HEK293 (cell line): ENCODE results near the gene EEF1AKMT4.

Source experiments
- CTCF ChIA-PET: fragments of 350-600 bp; formaldehyde crosslinking; extraction: SDS; loops from one replicate; lab custom pipeline; 2021; ENCODE audit warnings: antibody characterized with exemption; lab: Yijun Ruan, JAX
- POLR2A ChIA-PET: fragments of 300-600 bp; formaldehyde crosslinking; extraction: SDS; loops from one replicate; lab custom pipeline; 2020; ENCODE audit warnings: antibody characterized with exemption, inconsistent platforms; lab: Yijun Ruan, JAX
- H3K27ac ChIP-seq: fragments of 200-500 bp; sonication (Bioruptor generic); 2 replicates; pipeline ENCODE4 v1.5.1; 2014; ENCODE audit warnings: low read depth, low read length, control low read depth, inconsistent platforms; ENCODE audit errors: extremely low read depth
- H3K36me3 ChIP-seq, 2 experiments: fragments of 200-500 bp in 1 of 2; sonication (Bioruptor generic) in 1 of 2; 1 replicate in 1 of 2; 2 replicates in 1 of 2; pipeline ENCODE4 v1.5.1; 2014 to 2017; ENCODE audit warnings: inconsistent platforms in 2 of 2, low read length in 2 of 2; ENCODE audit not compliant: control insufficient read depth in 2 of 2, insufficient read depth in 1 of 2
- H3K4me1 ChIP-seq: fragments of 200-500 bp; sonication (Bioruptor generic); 2 replicates; pipeline ENCODE4 v1.5.1; 2014; ENCODE audit warnings: mild to moderate bottlenecking, low read length, inconsistent platforms; ENCODE audit not compliant: control insufficient read depth, insufficient read depth
- H3K4me3 ChIP-seq: 2 replicates; pipeline ENCODE4 v1.5.1; 2011; ENCODE audit warnings: low read depth, mild to moderate bottlenecking, control low read depth, low read length, moderate library complexity
- H3K9me3 ChIP-seq: fragments of 200-500 bp; sonication (Bioruptor generic); 2 replicates; pipeline ENCODE4 v1.5.1; 2014; ENCODE audit warnings: low read depth, low read length, inconsistent platforms; ENCODE audit not compliant: control insufficient read depth, insufficient read depth
- GLI2 ChIP-seq: fragments of 450-650 bp; formaldehyde crosslinking; IDR thresholded peaks from 2 replicates; pipeline ENCODE4; 2017; ENCODE audit warnings: missing biosample characterization, missing genetic modification characterization, low read depth, borderline replicate concordance
- GLI4 ChIP-seq: fragments of 450-650 bp; formaldehyde crosslinking; IDR thresholded peaks from 2 replicates; pipeline ENCODE4 v1.5.1; 2016; ENCODE audit warnings: missing biosample characterization, missing genetic modification characterization
- KLF1 ChIP-seq: fragments of 450-650 bp; formaldehyde crosslinking; IDR thresholded peaks from 2 replicates; pipeline ENCODE4 v1.5.1; 2016; ENCODE audit warnings: missing biosample characterization, missing genetic modification characterization
- KLF10 ChIP-seq: fragments of 450-650 bp; IDR thresholded peaks from 2 replicates; pipeline ENCODE4 v1.5.1; 2018; ENCODE audit warnings: missing biosample characterization, mild to moderate bottlenecking, missing genetic modification characterization
- SP2 ChIP-seq: fragments of 450-650 bp; formaldehyde crosslinking; IDR thresholded peaks from 2 replicates; pipeline ENCODE4 v1.5.1; 2016; ENCODE audit warnings: missing biosample characterization, missing genetic modification characterization
- YY1 ChIP-seq: fragments of 450-650 bp; formaldehyde crosslinking; IDR thresholded peaks from 2 replicates; pipeline ENCODE4 v1.5.1; 2018; ENCODE audit warnings: missing biosample characterization, missing genetic modification characterization
- ZBTB20 ChIP-seq: fragments of 450-650 bp; formaldehyde crosslinking; IDR thresholded peaks from 2 replicates; pipeline ENCODE4 v1.5.1; 2016; ENCODE audit warnings: missing biosample characterization, missing genetic modification characterization
- ZBTB8A ChIP-seq: fragments of 450-650 bp; formaldehyde crosslinking; IDR thresholded peaks from 2 replicates; pipeline ENCODE4 v1.5.1; 2016; ENCODE audit warnings: missing biosample characterization, missing genetic modification characterization
- ZNF132 ChIP-seq: fragments of 450-650 bp; formaldehyde crosslinking; IDR thresholded peaks from 2 replicates; pipeline ENCODE4 v1.5.1; 2017; ENCODE audit warnings: missing biosample characterization, missing genetic modification characterization, borderline replicate concordance
- ZNF202 ChIP-seq: fragments of 450-650 bp; formaldehyde crosslinking; IDR thresholded peaks from 2 replicates; pipeline ENCODE4 v1.5.1; 2016; ENCODE audit warnings: missing biosample characterization, missing genetic modification characterization, borderline replicate concordance
- ZNF23 ChIP-seq: fragments of 450-650 bp; formaldehyde crosslinking; IDR thresholded peaks from 2 replicates; pipeline ENCODE4 v1.5.1; 2016; ENCODE audit warnings: missing biosample characterization, missing genetic modification characterization, borderline replicate concordance
- ZNF335 ChIP-seq: fragments of 450-650 bp; formaldehyde crosslinking; conservative IDR thresholded peaks from 2 replicates; pipeline ENCODE4 v1.5.1; 2016; ENCODE audit warnings: missing biosample characterization, missing genetic modification characterization
- ZNF433 ChIP-seq: fragments of 450-650 bp; formaldehyde crosslinking; IDR thresholded peaks from 2 replicates; pipeline ENCODE4 v1.5.1; 2016; ENCODE audit warnings: missing biosample characterization, missing genetic modification characterization, low read depth
- ZSCAN30 ChIP-seq: fragments of 450-650 bp; IDR thresholded peaks from 2 replicates; pipeline ENCODE4 v1.5.1; 2018; ENCODE audit warnings: missing biosample characterization, mild to moderate bottlenecking, missing genetic modification characterization, moderate library complexity
- ZXDB ChIP-seq: fragments of 450-650 bp; formaldehyde crosslinking; IDR thresholded peaks from 2 replicates; pipeline ENCODE4 v1.5.1; 2016; ENCODE audit warnings: missing biosample characterization, missing genetic modification characterization
- TF ChIP-seq, protein P1 (sequence below): fragments of 450-650 bp; formaldehyde crosslinking; IDR thresholded peaks from 2 replicates; pipeline ENCODE4 v1.5.1; 2016; ENCODE audit warnings: missing biosample characterization, missing genetic modification characterization
- TF ChIP-seq, protein P2 (sequence below): fragments of 450-650 bp; formaldehyde crosslinking; conservative IDR thresholded peaks from 2 replicates; pipeline ENCODE4 v1.5.1; 2016; ENCODE audit warnings: low read depth, missing biosample characterization, missing genetic modification characterization
- TF ChIP-seq, protein P3 (sequence below): fragments of 450-650 bp; formaldehyde crosslinking; optimal IDR thresholded peaks from 2 replicates; pipeline ENCODE3; 2016; ENCODE audit warnings: missing biosample characterization, mild to moderate bottlenecking, missing genetic modification characterization
- TF ChIP-seq, protein P4 (sequence below): fragments of 450-650 bp; IDR thresholded peaks from 2 replicates; pipeline ENCODE4 v1.5.1; 2018; ENCODE audit warnings: missing biosample characterization, missing genetic modification characterization
- TF ChIP-seq, protein P5 (sequence below): fragments of 450-650 bp; formaldehyde crosslinking; IDR thresholded peaks from 2 replicates; pipeline ENCODE4 v1.5.1; 2017; ENCODE audit warnings: missing biosample characterization, missing genetic modification characterization
- TF ChIP-seq, protein P6 (sequence below): fragments of 450-650 bp; formaldehyde crosslinking; IDR thresholded peaks from 2 replicates; pipeline ENCODE4 v1.5.1; 2016; ENCODE audit warnings: missing biosample characterization, missing genetic modification characterization, low read depth

The EEF1AKMT4 gene

DNA sequence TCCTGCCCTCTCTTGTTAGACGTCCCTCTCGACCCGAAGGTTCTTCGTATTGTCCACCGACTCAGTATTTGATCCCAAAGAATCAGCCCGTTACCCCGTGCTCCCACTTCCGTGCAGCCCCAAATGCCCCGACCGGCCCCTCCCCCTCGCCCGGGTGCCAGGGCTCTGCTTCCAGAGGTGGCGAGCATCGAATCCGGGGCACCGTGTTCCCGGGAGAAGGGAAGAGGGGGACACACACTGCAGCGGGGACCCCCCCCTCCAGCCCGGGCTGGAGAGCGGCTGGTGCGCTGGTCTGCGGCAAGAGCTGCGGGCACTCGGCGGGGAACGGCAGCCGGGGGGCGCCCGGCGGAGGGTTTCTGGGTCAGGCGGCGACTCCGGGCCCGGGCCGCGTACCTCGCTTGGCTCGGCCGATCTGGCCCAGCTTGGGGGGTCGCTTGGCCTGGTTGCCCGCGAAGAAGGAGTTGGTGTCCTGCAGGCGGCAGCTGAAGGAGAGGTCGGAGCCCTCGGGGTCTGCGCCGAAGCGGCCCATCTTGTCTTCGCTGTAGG is 11.3 kb downstream of the EEF1AKMT4 start (continued):
- TF ChIP-seq, protein P1, sequence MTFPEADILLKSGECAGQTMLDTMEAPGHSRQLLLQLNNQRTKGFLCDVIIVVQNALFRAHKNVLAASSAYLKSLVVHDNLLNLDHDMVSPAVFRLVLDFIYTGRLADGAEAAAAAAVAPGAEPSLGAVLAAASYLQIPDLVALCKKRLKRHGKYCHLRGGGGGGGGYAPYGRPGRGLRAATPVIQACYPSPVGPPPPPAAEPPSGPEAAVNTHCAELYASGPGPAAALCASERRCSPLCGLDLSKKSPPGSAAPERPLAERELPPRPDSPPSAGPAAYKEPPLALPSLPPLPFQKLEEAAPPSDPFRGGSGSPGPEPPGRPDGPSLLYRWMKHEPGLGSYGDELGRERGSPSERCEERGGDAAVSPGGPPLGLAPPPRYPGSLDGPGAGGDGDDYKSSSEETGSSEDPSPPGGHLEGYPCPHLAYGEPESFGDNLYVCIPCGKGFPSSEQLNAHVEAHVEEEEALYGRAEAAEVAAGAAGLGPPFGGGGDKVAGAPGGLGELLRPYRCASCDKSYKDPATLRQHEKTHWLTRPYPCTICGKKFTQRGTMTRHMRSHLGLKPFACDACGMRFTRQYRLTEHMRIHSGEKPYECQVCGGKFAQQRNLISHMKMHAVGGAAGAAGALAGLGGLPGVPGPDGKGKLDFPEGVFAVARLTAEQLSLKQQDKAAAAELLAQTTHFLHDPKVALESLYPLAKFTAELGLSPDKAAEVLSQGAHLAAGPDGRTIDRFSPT (tag by site-specific recombination): peak; percentile 63
- TF ChIP-seq KLF1: no peak
- TF ChIP-seq YY1: 0 out of 2 replicates have a peak, but pooled peaks have one; percentile 31
- TF ChIP-seq ZSCAN30: no peak
- TF ChIP-seq, protein P2, sequence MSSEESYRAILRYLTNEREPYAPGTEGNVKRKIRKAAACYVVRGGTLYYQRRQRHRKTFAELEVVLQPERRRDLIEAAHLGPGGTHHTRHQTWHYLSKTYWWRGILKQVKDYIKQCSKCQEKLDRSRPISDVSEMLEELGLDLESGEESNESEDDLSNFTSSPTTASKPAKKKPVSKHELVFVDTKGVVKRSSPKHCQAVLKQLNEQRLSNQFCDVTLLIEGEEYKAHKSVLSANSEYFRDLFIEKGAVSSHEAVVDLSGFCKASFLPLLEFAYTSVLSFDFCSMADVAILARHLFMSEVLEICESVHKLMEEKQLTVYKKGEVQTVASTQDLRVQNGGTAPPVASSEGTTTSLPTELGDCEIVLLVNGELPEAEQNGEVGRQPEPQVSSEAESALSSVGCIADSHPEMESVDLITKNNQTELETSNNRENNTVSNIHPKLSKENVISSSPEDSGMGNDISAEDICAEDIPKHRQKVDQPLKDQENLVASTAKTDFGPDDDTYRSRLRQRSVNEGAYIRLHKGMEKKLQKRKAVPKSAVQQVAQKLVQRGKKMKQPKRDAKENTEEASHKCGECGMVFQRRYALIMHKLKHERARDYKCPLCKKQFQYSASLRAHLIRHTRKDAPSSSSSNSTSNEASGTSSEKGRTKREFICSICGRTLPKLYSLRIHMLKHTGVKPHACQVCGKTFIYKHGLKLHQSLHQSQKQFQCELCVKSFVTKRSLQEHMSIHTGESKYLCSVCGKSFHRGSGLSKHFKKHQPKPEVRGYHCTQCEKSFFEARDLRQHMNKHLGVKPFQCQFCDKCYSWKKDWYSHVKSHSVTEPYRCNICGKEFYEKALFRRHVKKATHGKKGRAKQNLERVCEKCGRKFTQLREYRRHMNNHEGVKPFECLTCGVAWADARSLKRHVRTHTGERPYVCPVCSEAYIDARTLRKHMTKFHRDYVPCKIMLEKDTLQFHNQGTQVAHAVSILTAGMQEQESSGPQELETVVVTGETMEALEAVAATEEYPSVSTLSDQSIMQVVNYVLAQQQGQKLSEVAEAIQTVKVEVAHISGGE: peak; percentile 45
- no peak for TF ChIP-seq GLI4 (tag by site-specific recombination)
- TF ChIP-seq, protein P3, sequence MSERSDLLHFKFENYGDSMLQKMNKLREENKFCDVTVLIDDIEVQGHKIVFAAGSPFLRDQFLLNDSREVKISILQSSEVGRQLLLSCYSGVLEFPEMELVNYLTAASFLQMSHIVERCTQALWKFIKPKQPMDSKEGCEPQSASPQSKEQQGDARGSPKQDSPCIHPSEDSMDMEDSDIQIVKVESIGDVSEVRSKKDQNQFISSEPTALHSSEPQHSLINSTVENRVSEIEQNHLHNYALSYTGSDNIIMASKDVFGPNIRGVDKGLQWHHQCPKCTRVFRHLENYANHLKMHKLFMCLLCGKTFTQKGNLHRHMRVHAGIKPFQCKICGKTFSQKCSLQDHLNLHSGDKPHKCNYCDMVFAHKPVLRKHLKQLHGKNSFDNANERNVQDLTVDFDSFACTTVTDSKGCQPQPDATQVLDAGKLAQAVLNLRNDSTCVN (tag by site-specific recombination): peak; percentile 51
- peak; percentile 73 for TF ChIP-seq ZBTB8A
- 0 out of 2 replicates have a peak, but pooled peaks have one; percentile 26 for TF ChIP-seq ZNF335 (tag by site-specific recombination)
- TF ChIP-seq ZBTB20 (tag by site-specific recombination): peak; percentile 83

DNA sequence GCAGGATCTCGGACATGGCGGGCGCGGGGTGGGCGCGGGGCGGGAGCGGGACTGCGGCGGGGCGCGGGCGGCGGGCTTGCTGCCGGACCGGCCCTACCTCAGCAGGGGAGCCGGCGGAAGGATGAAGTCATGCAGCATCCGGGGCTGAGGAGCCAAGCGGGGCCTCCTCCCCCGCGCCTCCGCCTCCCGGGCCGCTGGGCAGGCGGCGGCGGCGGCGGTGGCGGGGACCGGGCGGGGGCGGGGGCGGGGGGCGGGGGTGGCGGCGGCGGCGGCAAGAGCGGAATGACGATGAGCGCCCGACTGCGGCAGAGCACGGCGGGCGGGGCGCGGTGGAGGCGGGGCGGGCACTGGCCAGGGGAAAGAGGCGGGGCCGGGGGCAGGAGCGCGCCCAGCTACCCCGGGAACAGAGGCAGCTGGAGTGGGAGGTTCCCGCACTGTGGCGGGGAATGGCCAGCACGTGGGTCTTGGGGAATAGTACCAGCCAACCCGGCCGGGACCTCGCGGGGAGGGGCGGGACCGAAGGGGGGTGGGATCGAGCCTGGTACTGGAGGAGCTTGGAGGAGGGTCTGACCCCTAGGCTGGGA is 11.9 kb downstream of the EEF1AKMT4 start, which contains the start of gene CAMK2N2:
CAMK2N2 (minus strand) TSS at position 284 of the 584 bp plus-strand sequence; CDS start at position 16, 268 bp downstream.
- Histone ChIP-seq H3K4me3 (peak within 1 kb of the TSS; percentile 50), H3K4me1 (no peaks in the 10 kb centered on the region; the same call in 1 of the 2 replicates), H3K9me3 (no peaks in the 10 kb centered on the region), H3K36me3 (peaks cover 0 to 6% of the 10 kb centered on the region in 2 experiments; a peak in 1 of 3 replicates), H3K27ac (peak within 1 kb of the TSS; percentile 31; the same call in 1 of the 2 replicates)
- ChIA-PET POLR2A (interaction anchor here (0.6 to 1.2 kb wide), 4 partner anchors 21 to 278 kb away, joined by 3 to 7 read pairs (median 4); no protein-coding TSS in a partner anchor), CTCF (interaction anchor here (0.6 to 1.3 kb wide), 3 partner anchors 12 to 117 kb away, joined by 3 read pairs; partner anchors contain the start of gene EEF1AKMT4)
- TF ChIP-seq KLF10 (tag by site-specific recombination): 0 out of 2 replicates have a peak, but pooled peaks have one; percentile 69
- no peak for TF ChIP-seq ZNF433 (tag by site-specific recombination)
- TF ChIP-seq GLI2: no peak
- TF ChIP-seq ZNF202 (tag by site-specific recombination): no peak
- TF ChIP-seq, protein P4, sequence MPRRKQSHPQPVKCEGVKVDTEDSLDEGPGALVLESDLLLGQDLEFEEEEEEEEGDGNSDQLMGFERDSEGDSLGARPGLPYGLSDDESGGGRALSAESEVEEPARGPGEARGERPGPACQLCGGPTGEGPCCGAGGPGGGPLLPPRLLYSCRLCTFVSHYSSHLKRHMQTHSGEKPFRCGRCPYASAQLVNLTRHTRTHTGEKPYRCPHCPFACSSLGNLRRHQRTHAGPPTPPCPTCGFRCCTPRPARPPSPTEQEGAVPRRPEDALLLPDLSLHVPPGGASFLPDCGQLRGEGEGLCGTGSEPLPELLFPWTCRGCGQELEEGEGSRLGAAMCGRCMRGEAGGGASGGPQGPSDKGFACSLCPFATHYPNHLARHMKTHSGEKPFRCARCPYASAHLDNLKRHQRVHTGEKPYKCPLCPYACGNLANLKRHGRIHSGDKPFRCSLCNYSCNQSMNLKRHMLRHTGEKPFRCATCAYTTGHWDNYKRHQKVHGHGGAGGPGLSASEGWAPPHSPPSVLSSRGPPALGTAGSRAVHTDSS (tag by site-specific recombination): no peak
- no peak for TF ChIP-seq ZNF23 (tag by site-specific recombination)
- no peak for TF ChIP-seq ZXDB (tag by site-specific recombination)
- TF ChIP-seq, protein P5, sequence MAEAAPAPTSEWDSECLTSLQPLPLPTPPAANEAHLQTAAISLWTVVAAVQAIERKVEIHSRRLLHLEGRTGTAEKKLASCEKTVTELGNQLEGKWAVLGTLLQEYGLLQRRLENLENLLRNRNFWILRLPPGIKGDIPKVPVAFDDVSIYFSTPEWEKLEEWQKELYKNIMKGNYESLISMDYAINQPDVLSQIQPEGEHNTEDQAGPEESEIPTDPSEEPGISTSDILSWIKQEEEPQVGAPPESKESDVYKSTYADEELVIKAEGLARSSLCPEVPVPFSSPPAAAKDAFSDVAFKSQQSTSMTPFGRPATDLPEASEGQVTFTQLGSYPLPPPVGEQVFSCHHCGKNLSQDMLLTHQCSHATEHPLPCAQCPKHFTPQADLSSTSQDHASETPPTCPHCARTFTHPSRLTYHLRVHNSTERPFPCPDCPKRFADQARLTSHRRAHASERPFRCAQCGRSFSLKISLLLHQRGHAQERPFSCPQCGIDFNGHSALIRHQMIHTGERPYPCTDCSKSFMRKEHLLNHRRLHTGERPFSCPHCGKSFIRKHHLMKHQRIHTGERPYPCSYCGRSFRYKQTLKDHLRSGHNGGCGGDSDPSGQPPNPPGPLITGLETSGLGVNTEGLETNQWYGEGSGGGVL (tag by site-specific recombination): no peak; the same call in none of the 2 replicates
- TF ChIP-seq, protein P6, sequence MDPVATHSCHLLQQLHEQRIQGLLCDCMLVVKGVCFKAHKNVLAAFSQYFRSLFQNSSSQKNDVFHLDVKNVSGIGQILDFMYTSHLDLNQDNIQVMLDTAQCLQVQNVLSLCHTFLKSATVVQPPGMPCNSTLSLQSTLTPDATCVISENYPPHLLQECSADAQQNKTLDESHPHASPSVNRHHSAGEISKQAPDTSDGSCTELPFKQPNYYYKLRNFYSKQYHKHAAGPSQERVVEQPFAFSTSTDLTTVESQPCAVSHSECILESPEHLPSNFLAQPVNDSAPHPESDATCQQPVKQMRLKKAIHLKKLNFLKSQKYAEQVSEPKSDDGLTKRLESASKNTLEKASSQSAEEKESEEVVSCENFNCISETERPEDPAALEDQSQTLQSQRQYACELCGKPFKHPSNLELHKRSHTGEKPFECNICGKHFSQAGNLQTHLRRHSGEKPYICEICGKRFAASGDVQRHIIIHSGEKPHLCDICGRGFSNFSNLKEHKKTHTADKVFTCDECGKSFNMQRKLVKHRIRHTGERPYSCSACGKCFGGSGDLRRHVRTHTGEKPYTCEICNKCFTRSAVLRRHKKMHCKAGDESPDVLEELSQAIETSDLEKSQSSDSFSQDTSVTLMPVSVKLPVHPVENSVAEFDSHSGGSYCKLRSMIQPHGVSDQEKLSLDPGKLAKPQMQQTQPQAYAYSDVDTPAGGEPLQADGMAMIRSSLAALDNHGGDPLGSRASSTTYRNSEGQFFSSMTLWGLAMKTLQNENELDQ (tag by site-specific recombination): no peak
- no peak for TF ChIP-seq ZNF132 (tag by site-specific recombination)
- TF ChIP-seq, protein P3 (tag by site-specific recombination): peak; percentile 45
- TF ChIP-seq SP2: peak; percentile 81
